ENCODE data around the gene MAGI2.

GRCh38 chr7:79159040-79159664 lies 294.3 kb downstream of the MAGI2 start:
- TF ChIP-seq CTCF (IDR thresholded peaks at IDR 0.05): no peak
- TF ChIP-seq POLR2A (IDR thresholded peaks at IDR 0.05): no peak

All from ovary (tissue), 3 donors.